Measurements from ENCODE around the gene TNFRSF12A. TPM values are rescaled to one million over a fixed set of nuclear protein-coding genes. Genes with fewer than 3 reads are reported as not detected.

The TNFRSF12A gene
- total and polyA plus RNA-seq, 2 of the 13 experiments (the other 11 are each of a cell fraction or from before 2014, with no cell fraction given) = 61.9 to 66.0 TPM

DNA sequence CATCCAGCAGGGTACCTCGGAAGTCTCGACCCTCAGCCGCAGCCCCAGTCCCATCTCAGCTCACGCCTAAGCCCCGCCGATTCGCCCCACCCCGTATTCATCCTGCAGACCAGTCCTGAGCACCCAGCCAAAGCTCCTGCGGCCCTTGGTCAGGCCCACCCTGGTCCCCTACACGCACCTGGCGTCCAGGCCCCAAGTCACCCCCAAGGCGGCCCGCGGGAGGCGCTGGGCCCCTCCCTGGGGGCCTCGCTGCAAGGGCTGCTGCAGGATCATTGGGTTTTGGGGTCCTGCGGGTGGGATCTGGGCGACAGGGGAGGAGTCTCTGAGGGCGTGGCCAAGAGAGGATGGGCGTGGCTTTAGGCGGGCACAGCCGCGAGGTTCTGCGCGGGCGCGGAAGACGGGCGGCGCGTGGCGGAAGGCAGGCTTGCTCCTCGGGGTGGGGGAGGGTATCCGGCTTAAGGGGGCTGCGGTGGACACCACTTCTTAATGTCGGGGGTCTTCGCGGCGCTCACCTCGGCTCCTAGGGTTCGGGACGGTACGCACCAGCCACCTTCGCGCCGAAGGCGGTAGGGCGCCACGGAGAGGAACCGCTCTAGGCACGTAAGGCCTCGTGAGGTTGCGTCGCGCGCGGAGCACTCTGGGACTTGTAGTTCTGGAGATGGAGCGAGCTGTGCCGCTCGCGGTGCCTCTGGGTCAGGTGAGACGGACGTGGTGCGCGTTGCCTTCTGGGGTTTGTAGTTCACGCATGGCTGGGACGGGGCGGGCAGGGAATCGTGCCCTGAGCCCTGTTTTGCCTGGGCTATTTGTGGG is 3.7 kb downstream of the TNFRSF12A start, which contains the start of the genes HCFC1R1 and THOC6 (continued):
- TF ChIP-seq, protein P1, sequence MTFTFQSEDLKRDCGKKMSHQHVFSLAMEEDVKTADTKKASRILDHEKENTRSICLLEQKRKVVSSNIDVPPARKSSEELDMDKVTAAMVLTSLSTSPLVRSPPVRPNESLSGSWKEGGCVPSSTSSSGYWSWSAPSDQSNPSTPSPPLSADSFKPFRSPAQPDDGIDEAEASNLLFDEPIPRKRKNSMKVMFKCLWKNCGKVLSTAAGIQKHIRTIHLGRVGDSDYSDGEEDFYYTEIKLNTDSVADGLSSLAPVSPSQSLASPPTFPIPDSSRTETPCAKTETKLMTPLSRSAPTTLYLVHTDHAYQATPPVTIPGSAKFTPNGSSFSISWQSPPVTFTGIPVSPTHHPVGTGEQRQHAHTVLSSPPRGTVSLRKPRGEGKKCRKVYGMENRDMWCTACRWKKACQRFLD (CRISPR knock-in tag; IDR thresholded peaks at IDR 0.05; ENCODE audit: borderline replicate concordance) = no peak
- TF ChIP-seq, protein P2, sequence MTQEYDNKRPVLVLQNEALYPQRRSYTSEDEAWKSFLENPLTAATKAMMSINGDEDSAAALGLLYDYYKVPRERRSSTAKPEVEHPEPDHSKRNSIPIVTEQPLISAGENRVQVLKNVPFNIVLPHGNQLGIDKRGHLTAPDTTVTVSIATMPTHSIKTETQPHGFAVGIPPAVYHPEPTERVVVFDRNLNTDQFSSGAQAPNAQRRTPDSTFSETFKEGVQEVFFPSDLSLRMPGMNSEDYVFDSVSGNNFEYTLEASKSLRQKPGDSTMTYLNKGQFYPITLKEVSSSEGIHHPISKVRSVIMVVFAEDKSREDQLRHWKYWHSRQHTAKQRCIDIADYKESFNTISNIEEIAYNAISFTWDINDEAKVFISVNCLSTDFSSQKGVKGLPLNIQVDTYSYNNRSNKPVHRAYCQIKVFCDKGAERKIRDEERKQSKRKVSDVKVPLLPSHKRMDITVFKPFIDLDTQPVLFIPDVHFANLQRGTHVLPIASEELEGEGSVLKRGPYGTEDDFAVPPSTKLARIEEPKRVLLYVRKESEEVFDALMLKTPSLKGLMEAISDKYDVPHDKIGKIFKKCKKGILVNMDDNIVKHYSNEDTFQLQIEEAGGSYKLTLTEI (CRISPR knock-in tag; conservative IDR thresholded peaks at IDR 0.05) = no peak; the same call in 1 of the 2 replicates
- TF ChIP-seq ZBTB1 (CRISPR knock-in tag; IDR thresholded peaks at IDR 0.05; ENCODE audit: borderline replicate concordance) (no peak), ZNF292 (CRISPR knock-in tag; IDR thresholded peaks at IDR 0.05; ENCODE audit: borderline replicate concordance, low read depth) (no peak), SIX1 (CRISPR knock-in tag; IDR thresholded peaks at IDR 0.05; ENCODE audit: borderline replicate concordance) (no peak), ASH2L (IDR thresholded peaks at IDR 0.05; ENCODE audit: insufficient read length, low read depth, low read length) (peak; percentile 54), ZNF747 (CRISPR knock-in tag; IDR thresholded peaks at IDR 0.05; ENCODE audit: borderline replicate concordance) (0 out of 2 replicates have a peak, but pooled peaks have one; percentile 52), GFI1 (CRISPR knock-in tag; IDR thresholded peaks at IDR 0.05; ENCODE audit: borderline replicate concordance) (peak; percentile 55; the same call in 1 of the 2 replicates), CBFB (CRISPR knock-in tag; IDR thresholded peaks at IDR 0.05) (peak; percentile 69), ZNF547 (CRISPR knock-in tag; IDR thresholded peaks at IDR 0.05) (peak; percentile 85), ADNP (CRISPR knock-in tag; IDR thresholded peaks at IDR 0.05) (no peak), BHLHE40 (IDR thresholded peaks at IDR 0.05; ENCODE audit: low read length) (peak; percentile 70), YEATS4 (CRISPR knock-in tag; IDR thresholded peaks at IDR 0.05; ENCODE audit: borderline replicate concordance) (peak; percentile 90), TAF15 (IDR thresholded peaks at IDR 0.05; ENCODE audit: low read depth, low read length, poor library complexity, severe bottlenecking) (peak; percentile 97), ZNF713 (CRISPR knock-in tag; IDR thresholded peaks at IDR 0.05) (no peak)
- TF ChIP-seq, protein P3, sequence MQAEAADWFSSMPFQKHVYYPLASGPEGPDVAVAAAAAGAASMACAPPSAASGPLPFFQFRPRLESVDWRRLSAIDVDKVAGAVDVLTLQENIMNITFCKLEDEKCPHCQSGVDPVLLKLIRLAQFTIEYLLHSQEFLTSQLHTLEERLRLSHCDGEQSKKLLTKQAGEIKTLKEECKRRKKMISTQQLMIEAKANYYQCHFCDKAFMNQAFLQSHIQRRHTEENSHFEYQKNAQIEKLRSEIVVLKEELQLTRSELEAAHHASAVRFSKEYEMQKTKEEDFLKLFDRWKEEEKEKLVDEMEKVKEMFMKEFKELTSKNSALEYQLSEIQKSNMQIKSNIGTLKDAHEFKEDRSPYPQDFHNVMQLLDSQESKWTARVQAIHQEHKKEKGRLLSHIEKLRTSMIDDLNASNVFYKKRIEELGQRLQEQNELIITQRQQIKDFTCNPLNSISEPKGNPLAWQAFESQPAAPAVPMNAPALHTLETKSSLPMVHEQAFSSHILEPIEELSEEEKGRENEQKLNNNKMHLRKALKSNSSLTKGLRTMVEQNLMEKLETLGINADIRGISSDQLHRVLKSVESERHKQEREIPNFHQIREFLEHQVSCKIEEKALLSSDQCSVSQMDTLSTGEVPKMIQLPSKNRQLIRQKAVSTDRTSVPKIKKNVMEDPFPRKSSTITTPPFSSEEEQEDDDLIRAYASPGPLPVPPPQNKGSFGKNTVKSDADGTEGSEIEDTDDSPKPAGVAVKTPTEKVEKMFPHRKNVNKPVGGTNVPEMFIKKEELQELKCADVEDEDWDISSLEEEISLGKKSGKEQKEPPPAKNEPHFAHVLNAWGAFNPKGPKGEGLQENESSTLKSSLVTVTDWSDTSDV (CRISPR knock-in tag; IDR thresholded peaks at IDR 0.05) = no peak
- TF ChIP-seq, protein P4, sequence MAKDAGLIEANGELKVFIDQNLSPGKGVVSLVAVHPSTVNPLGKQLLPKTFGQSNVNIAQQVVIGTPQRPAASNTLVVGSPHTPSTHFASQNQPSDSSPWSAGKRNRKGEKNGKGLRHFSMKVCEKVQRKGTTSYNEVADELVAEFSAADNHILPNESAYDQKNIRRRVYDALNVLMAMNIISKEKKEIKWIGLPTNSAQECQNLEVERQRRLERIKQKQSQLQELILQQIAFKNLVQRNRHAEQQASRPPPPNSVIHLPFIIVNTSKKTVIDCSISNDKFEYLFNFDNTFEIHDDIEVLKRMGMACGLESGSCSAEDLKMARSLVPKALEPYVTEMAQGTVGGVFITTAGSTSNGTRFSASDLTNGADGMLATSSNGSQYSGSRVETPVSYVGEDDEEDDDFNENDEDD (CRISPR knock-in tag; IDR thresholded peaks at IDR 0.05; ENCODE audit: borderline replicate concordance) = peak; percentile 91; the same call in 1 of the 2 replicates
- TF ChIP-seq, protein P5, sequence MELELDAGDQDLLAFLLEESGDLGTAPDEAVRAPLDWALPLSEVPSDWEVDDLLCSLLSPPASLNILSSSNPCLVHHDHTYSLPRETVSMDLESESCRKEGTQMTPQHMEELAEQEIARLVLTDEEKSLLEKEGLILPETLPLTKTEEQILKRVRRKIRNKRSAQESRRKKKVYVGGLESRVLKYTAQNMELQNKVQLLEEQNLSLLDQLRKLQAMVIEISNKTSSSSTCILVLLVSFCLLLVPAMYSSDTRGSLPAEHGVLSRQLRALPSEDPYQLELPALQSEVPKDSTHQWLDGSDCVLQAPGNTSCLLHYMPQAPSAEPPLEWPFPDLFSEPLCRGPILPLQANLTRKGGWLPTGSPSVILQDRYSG (CRISPR knock-in tag; IDR thresholded peaks at IDR 0.05) = no peak

Data from HepG2 (cell line).